Activated T-cell treated with anti-CD3 and anti-CD28 coated beads for 1 hour (primary cell): ENCODE measurements around the gene NOX3.
"Not testable (repeated sequence)": the region's sequence is repeated elsewhere in the genome, so short reads cannot be mapped to it uniquely, and the experiment has no call there.

Experiments used
- DNase-seq: peaks from one replicate; pipeline ENCODE4 v3.0.0-alpha.2; 2020; ENCODE audit warnings: low read depth

The NOX3 gene

DNA sequence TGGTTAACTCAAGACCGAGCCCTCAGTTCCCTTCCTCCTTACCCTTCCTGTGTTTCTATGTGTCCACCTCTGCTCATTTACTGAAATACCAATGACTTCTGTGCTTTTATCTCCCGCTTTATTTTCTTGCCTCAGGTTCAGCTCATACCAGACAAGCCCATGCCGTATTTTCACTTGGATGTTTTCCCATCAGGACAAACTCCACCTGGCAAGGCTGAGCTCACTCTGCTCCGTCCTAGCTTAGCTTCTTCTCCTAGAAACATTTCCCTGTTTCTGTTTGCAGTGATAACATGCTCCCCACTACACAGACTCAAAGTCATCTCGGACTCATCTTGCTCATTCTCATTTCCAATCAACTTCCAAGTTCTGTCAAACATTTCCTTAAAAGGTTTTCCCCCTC, 84.4 kb downstream of the NOX3 start:
- DNase-seq = no peak

DNA sequence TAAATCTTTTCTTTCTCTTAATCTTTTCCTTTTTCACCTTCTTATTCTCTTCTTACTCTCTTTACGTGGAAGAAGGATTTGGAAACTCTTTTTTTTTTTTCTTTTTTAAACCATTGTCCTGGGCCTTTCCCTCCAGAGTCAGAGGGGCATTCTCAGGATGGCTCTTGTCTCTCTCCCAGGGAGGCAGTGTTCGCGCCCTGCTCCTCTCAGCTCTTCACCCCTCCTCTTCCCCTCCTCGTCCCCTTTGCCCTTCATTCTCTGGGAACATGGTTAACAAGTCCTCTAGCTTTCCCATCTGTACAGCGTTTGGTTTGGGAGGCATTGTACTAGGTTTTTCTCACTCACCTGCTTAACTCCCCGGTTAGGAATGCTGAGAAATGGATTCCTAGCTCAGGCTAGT, 89.3 kb downstream of the NOX3 start:
- no peak for DNase-seq

DNA sequence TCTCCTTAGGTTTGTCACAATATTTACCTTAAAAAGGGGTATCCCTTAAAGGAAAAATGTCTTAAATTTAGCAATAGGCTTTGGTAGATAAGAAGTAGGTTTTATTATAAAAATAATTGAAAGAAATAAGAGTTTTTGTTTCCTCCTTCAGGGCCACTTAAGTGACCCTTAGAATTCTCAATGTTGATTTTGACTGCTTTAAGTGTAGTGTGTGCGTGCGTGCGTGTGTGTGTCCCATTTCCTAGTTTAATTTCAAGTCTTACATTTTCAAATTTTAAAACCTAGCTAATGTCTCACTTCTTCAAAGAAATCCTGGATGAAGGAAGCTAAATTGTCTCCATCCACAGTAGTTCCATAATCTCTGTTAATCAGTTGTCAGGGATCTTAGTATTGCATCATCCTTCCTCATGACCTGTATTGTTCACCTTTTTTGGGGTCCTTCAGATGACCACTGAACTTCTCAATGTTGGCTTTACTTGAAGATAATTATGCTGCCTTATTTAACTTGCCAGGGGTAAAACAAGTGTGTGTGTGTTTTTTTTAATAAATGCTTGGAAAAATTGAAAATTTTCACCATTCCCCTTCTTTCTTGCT, 90.7 kb downstream of the NOX3 start:
- no peak for DNase-seq

DNA sequence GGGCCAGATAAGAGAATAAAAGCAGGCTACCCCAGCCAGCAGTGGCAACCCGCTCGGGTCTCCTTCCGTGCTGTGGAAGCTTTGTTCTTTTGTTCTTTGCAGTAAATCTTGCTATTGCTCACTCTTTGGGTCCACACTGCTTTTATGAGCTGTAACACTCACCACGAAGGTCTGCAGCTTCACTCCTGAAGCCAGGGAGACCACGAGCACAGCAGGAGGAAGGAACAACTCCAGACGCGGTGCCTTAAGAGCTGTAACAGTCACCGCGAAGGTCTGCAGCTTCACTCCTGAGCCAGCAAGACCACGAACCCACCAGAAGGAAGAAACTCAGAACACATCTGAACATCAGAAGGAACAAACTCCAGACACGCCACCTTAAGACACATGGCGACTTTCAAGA, 91.6 kb downstream of the NOX3 start:
- DNase-seq = not testable (repeated sequence)

DNA sequence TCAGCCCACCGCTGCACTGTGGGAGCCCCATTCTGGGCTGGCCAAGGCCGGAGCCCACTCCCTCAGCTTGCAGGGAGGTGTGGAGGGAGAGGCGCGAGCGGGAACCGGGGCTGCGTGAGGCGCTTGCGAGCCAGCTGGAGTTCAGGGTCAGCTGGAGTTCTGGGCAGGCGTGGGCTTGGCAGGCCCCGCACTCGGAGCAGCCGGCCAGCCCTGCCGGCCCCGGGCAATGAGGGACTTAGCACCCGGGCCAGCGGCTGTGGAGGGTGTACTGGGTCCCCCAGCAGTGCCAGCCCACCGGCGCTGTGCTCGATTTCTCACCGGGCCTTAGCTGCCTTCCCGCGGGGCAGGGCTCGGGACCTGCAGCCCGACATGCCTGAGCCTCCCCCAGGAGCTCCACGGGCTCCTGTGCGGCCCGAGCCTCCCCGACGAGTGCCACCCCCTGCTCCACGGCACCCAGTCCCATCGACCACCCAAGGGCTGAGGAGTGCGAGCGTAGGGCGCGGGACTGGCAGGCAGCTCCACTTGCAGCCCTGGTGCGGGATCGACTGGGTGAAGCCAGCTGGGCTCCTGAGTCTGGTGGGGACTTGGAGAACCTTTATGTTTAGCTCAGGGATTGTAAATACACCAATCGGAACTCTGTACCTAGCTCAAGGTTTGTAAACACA, 92.5 kb downstream of the NOX3 start:
- not testable (repeated sequence) for DNase-seq

DNA sequence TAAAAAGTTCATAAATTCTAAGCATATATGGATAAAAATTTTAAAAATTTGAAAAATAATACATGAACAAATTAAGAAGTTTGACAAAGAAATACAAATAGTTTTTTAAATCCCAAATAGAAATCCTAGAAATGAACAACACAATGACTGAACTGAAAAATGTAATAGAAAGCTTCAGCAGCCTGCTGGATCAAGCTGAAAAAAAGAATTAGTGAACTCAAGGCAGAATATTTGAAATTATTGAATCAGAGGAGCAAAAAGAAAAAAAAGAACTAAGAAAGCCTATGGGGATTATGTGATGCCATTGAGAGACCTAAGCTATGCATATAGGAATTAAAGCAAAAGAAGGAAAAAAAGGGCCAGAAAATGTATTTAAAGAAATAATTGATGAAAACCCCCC, 101.5 kb downstream of the NOX3 start:
- no peak for DNase-seq

DNA sequence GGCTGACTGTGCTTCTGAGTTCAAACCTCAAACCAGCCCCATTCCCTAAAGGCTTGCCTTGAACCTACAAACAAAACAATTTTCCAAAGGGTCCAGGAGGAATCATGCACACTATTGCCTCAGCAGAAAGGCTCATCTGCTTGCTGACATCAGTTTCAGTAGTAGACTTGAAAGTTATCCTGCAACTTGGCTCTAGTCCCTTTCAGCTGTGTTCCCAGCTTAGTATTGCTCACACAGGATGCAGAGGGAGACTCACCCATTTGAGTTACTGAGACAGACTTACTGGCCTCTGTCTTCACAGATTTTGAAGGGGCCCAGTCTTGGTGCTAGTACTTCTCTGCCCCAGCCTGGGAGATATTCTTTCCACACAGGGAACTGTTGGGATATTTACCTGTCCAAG, 102.8 kb downstream of the NOX3 start:
- no peak for DNase-seq

DNA sequence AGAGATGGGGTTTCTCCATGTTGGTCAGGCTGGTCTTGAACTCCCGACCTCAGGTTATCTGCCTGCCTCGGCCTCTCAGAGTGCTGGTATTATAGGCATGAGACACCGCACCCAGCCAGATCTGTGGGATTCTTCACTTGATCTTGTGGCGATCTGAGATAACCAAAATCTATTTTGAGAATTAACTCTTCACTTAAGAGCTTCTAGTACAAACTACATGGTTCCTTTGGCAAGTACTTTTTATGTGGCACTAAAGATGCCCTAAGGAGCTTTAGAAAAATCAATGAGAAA, 103.6 kb downstream of the NOX3 start:
- DNase-seq = no peak

DNA sequence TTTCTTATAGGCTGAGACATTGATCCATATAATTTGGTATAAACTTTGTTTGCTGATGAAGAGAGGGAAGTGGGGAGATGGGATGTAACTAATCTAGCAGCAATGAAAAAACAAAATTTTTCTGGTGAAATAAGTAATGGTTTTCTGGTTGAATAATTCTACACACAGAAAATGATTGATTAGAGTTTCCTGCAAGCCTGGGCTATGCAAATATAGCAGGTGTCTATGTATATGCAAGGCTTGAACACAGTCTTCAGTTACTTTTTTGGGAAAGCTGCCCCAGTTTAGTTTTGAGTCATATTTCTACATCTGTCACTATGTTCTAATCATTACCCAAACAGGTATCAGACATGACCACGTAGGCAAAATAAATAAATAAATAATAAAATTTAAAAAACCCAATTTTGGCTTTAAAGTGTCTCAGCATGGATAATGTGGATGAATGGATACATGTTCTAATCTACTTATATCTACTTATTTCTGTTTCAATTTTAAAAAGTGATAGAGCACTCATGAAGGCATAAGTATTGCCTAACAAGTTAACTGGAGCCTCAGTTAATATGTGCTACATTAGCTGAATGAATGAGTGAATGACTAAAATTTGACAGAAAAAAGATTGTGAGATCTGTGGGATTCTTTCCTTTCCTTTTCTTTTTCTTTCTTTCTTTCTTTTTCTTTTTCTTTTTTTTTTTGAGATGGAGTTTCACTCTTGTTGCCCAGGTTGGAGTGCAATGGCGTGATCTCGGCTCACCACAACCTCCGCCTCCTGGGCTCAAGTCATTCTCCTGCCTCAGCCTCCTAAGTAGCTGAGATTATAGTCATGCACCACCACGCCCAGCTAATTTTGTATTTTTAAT, 104.1 kb downstream of the NOX3 start:
- DNase-seq = no peak

DNA sequence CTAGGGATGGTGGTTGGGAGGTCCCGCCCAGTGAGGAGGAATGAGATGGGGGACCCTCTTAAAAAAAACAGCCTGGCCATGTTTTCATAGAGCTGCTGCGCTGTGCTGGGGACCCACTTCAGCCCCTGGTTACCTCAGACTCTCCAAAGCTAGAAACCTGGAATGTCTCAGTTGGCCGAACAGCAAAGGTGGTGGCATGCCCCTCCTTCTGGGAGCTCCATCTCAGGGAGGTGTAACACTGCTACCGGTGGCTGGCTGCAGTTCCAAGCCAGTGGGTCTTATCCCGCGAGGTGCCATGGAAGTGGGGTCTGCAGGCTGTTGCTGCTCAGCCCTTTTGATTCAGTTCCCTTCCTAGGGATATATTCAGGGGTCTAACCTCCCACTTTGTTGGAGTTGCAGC, 105.7 kb downstream of the NOX3 start:
- DNase-seq = no peak

DNA sequence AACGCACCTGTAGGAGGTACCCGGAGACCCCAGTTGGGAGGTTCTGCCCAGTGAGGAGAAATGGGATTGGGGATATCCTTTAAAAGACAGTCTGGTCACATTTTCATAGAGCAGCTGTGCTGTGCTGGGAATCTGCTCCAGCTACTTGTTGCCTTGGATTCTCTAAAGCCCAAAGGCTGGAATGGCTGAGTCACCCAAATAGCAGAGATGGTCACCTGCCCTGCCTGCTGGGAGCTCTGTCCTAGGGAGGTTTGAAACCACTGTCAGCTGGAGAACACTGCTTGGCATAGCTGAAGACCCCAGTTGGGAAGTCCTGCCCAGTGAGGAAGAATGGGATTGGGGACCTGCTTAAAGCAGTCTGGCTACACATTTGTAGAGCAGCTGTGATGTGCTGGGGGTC, 106.5 kb downstream of the NOX3 start:
- no peak for DNase-seq

DNA sequence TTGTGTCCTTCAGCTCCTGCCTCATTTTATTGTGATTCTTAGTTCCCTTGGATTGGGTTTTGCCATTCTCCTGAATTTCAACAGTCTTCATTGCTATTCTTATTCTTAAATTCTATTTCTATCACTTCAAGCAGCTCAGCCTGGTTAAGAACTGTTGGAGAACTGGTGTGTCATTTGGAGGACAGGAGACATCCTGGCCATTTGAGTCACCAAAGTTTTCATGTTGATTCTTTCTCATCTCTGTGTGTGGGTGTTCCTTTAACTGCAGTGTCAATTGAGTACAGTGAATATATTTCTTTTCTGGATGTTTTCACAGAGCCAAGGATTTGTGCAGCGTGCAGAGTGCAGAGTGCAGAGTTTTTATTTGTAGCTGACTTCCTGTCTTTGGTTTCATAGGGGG, 107.8 kb downstream of the NOX3 start:
- no peak for DNase-seq

DNA sequence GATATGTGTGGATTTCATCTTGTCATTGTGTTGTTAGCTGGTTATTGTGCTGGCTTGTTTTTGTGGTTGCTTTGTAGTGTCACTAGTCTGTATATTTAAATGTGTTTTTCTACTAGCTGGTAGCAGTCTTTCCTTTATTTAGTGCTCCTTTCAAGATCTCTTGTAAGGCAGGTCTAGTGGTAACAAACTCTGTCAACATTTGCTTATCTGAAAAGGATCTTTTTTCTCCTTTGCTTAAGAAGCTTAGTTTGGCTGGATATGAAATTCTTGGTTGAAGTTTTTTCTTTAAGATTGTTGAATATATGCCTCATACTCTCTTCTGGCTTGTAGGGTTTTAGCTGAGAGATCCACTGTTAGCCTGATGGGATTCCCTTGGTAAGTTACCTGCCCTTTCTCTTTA, 108.7 kb downstream of the NOX3 start:
- DNase-seq = no peak
